Jurkat, Clone E6-1 (cell line): Measurements from ENCODE around the gene SNAP47.

Experiments
- DNase-seq: peaks from one replicate; pipeline ENCODE4 v3.0.0-alpha.2; 2011; ENCODE audit warnings: low read depth, low spot score
- H3K4me3 ChIP-seq: 2 replicates; pipeline ENCODE4 v1.5.1; 2011; ENCODE audit warnings: mild to moderate bottlenecking, low read length, control low read depth, moderate library complexity

Gene SNAP47

DNA sequence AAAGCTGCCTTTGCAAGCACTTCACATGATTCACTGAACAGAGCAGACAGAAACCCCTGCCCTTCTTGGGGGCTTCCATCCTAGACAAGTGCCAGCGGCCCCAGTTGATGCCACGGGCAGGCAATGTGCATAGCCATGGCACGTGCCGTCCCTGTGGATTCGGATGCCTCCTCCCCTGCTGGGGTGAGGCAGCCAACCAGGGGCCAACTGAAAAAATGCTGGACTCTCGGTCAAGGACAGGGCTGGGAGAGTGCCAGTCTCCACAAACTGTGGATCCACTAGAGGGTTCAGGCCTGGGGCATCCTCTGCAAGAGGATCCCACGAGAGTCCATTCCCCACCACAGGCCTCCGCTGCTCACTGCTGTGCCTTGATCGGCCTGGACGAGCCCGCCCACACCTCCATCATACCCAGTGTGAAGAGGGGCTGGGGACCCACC, 4.0 kb upstream of the SNAP47 start:
- H3K4me3 ChIP-seq, result no peak overlapping the region
- no peak for DNase-seq

DNA sequence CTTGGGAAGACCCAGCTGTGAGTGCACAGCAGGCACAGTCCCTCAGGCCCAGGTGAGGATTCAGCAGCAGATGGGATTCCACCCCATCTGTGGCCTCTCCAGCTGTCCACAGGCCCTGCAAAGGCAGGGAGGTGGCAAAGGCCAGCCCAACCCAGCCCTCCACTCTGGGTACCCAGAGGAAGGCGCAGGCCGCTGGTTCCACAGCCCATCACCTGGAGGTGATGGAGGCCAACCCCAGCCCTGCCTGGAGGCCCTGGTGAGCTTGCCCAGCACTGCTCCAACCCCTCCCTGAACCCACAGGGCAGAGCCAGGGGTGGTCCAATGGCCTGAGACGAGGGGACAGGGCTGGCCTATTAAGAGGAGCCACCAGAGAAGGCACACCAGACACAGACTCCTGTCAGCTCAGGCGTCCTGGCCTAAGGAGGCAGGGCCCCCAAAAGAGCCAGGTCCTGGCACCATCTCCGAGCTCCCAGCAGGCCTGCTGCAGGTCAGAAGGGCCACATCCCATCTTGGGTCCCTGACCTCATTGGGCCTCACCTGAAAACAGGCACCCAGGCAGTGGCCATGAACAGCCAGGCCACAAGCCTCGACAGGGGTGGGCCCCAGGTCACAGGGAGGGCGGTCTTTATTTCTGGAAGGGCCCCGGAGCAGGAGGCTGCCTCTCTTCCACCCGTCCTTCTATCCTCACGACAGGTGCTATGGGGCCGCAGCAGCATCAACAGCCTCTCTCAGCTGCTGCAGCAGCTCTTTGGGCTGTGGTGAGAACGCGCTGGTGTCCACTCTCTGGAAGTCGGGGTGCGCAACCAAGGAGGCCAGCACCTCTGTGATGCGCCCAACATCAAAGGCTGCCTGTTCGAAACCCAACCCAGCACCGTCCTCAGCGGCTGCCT, 3.3 kb upstream of the SNAP47 start:
- no peak for DNase-seq
- H3K4me3 ChIP-seq, result no peak overlapping the region

DNA sequence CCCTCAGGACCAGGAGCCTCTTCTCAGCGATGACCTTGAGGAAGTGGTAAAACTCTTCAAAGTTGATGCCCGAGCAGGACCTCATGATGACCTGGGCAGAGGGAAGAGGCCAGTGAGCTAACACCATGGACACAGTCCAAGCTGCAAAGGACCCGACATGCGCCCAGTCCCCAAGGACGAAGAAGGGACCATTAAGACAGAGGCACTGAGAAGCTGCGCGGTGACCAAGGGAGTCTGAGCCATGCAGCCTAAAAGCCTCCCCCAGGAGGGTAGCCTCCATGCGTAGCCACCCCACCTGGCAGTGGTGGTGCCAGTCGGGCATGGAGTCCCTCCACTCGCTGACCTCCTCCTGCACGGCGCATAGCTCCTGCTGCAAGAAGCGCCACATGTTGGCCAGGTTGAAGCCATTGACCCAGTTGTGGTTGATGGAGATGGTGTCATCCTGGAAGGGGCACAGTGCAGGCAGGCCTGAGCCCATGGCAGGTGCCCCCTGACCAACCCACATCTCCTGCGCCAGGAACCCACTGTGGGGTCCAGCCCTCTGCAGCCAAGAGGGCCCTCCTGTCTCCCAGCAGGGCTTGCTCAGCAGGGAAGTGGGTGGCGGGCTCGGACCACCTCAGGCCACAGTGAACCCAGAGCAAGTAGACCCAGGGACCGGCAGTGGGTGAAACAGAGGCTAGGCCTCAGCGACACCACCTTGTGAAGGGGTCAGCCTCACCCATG, 2.5 kb upstream of the SNAP47 start:
- no peak overlapping the region for H3K4me3 ChIP-seq
- no peak for DNase-seq

DNA sequence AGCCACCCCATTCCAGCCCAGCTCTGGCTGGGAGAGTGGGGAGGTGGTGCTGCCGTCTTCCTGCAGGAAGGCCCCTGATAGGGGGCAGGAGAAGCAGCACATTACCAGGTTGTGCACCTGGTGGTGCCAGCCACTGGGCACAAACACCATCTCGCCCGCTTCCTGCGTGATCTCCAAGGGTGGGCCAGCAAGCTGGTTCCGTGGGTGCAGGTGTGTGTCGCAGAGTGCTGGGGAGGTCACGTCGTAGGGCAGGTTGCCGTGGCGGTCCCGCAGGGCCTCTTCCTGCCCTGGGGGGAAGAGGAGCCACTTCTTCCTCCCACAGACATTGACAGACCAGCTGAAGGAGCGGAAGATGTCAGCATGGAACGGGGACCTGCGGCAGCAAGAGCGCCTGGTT, 1.9 kb upstream of the SNAP47 start:
- no peak for DNase-seq
- no peak overlapping the region; the same call in 1 of the 2 replicates for H3K4me3 ChIP-seq

DNA sequence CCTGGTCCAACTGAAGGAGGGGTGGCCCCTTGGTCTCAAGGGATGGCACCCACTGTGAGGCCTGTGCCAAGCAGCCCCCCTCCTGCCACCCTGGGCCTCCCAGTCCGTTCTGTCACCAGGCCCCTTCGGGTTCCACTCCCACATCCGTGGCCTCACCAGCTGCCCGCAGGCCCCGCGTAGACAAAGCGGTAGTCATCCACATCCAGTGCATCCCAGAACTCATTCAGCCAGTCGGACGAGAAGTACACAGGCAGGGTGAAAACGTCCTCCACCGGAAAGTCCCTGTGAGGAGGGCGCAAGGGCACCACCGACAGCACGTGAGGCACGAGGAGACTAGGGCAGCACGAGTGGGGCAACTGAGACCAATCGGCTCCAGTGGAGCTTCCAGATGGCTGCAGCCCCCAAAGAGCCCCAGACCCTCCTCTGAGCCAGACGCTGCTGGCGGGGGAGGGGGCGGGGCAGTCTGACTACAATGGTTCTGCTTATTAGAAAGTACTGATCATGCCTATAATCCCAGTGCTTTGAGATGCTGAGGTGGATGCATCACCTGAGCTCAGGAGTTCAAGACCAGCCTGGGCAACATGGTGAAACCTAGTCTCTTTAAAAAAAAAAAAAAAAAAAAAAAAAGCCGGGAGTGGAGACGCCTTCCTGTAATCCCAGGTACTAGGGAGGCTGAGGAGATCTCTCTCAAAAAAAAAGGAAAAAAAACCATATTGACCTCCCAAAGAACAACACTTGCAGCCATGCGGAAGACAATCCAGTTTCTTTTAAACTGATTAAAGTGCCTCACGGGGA, 1.3 kb upstream of the SNAP47 start:
- H3K4me3 ChIP-seq, result peak overlapping the region; percentile 77
- DNase-seq, result no peak

DNA sequence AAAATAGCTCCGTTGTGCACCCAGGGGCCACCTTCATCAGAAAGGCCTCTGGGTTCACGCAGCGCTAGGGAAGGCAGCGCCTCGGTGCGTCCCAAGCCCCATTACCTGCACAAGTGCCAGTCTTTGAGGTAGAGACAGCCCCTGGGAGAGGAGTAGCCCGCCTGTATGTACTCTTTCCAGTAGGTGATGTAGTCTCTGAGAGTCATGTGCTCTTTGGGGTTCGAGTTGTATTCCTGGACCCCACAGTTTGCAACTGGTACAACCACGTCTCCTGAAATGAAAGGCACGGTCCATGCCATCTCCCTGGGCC, 734 bp upstream of the SNAP47 start:
- no peak for DNase-seq
- peak overlapping the region; percentile 77 for H3K4me3 ChIP-seq

DNA sequence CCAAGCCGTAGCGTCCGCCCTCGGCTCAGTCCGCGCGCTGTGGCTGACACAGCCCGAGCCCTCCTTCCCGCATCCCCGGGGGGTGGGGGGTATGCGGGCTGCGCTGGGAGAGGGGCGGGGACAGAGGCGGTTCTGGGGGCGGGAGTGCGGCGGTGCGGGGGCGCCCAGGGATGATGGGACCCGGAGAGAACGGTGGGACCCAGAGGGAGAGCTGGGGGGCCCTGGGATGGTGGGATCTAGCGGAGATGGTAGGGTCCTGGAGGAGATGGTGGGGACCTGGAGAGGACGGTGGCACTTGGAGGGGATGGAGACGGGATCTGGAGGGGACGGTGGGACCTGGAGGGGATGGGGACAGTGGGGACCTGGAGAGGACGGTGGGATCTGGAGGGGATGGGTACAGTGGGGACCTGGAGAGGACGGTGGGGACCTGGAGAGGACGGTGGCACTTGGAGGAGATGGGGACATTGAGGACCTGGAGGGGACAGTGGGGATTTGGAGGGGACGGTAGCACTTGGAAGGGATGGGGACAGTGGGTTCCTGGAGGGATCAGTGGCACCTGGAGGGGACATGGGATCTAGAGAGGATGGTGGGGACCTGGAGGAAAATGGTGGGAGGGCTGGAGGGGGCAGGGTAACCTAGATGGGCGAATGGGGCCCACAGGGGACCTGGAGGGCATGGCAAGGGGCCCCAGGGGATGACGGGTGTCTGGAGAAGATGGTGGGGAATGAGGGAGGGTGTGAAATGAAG, 477 bp downstream of the SNAP47 start:
- H3K4me3 ChIP-seq, result peak overlapping the region; percentile 77
- no peak for DNase-seq

DNA sequence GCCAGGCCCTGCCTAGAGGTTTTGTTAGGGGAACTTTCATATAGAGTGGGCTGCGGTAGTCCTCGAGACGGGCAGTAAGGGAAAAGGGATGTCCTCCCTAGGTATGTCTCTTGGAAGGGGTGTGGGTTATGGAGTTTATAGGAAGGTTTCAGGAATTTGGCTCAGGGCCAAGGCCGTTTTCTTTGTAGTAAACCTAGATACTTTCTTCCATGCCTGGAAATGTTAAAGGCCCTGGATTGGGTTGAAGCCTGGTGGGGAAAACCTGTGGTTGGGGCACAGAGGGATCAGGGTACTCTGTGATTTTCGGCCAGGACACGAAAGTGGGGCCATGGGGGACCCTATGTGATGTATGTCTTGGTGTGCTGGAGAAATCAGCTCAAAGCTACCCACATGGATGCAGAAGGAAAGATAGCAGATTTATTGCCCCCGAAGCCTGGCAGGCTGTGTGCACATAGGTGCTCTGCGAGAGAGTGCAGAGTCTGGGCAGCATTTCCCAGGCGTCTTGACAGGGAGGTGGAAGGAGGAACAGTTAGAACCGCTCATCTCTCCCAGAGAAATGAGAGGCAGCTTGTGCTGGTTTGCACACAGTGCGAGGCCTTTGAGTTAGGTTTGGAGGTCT, 1.7 kb downstream of the SNAP47 start:
- no peak for DNase-seq
- H3K4me3 ChIP-seq, result no peak overlapping the region

DNA sequence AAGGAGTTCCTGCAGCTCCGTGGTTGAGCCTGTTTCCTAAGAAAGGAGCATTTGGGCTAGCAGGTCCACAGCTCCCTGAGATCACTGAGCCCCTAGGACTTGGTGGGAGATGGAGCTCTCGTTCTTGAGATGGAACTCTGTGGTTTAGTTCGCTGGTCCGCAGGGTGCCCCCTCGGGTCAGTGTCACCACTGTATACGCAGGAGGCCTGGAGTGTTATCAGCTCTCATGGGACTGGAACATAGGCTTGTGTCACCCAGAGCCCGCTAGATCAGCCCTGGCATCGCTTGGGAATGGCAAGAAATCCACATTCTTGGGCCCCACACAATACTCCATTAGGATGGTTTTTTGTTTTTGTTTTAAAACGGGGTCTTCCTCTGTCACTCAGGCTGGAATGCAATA, 3.6 kb downstream of the SNAP47 start:
- DNase-seq, result no peak
- H3K4me3 ChIP-seq, result no peak overlapping the region

DNA sequence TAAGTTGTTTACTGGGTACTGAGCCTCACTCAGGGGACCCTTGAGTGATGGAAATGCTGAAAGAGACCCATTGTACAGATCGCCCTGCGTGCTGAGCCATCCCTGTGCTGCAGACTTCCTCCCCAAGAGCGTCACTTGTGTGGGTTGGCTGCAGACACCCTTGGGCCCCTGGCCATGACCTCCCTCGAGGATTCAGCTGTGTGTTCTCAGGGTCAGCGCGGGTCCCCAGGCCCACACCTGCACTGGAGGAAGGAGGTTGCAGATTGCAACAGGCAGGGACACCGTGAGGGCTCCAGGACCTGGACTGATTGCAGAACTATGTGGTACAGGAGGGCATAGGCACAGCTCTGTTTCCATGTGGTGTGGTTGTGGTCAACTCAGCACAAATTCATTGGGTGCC, 4.4 kb downstream of the SNAP47 start:
- no peak for DNase-seq
- no peak overlapping the region for H3K4me3 ChIP-seq

DNA sequence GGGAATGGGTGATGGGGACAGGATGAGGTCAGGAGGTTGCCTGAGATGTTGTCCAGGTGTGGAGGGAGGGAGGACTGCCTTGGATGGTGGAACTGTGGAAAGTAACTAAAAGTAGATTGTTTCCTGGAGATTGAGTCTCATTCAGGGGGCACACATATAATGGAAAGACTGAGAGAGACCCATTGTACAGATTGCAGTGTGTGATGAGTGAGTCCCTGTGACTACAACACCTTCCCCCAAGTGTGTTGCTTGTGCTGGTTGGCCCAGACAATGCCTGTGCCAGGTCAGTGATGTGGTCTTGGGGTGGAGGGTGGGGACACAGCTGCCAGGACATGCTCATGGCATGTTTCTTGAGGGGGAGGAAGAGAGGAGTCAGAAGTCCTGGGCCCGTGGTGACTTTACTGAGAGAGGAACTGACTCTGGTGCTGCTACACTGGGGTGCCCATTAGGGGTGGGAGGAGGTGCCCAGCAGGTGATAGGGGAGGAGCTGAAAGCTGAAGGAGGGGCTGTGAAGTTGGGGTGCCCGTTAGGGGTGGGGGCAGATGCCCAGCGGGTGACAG, 5.2 kb downstream of the SNAP47 start:
- DNase-seq, result no peak
- no peak overlapping the region for H3K4me3 ChIP-seq

DNA sequence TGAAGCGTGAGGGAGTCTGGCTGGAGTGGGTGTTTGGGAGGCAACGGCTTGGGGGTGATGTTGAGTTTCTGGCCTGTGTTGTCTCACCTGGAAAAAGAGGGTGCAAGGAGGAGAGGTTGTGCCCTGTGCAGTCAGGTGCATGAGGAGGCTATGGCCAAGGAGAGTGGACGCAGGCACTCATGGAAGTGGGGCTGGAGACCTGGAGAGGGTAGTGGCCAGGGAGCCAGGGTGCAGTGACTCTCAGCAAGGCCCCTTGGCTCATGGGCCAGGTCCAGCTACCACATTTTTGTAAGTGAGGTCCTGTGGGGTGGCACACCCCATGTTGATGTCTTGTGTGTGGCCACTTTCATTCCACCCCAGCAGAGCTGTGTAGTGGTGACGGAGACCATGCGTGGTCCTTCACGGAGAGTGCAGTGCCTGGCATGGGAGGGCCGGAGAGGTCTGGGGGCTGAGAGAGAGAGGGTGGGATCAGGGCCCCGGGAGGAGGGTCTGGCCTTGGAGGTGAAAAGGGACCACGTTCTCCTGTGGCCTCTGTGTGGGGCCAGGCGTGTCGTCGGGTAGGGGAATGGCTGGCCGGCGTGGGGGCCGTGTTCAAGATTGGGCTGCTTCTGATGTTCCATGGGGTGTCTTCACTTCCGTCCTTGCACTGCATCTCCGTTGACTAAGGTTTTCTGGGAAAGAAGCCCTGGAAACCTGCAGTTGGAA, 6.1 kb downstream of the SNAP47 start:
- DNase-seq, result no peak
- H3K4me3 ChIP-seq, result no peak overlapping the region

DNA sequence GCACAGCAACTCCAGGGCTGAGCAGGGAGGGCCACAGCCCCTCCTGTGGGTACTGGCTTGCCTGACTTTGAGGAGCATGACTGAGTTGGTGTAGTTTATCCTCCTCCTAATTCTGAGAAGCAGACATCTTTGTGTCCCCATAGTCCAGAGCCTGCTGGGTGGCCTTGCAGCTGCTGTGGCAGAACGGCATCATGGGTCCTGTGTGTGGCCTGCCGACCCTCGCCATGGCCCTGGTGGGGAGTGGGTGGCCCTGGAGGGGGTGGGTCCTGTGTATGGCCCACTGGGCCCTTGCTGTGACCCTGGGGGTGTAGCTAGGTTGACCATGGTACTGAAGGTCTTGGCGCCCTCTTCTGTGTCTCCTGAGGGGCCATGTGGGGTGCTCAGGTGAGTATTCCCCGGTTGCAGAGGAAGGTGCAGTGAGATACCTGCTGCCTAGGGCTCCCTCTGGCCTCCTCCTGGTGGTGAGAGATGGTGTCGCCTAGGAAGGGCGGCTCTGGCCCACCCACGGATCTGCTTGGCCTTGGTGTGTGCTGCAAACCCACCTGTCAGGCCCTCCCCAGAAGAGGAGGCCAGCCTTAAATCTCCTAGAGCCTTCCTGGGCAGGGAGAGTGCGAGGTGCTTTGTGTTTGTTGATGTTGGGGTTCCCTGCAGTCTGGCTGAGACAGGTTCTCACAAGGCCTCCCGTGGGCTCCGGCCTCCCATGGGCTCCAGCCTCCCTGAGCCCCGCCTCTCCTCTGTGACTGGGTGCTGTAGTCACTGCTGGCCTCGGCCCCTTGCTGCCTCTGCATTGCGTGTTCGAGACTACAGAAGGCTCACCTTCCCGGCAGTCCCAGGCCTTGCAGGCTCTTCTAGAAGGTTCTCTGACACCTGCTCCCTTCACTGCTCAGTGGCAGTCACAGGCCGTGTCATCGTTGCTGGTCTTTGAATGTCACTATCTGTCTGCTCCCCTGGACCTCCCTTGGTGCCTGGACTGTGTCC, 7.8 kb downstream of the SNAP47 start:
- no peak for DNase-seq
- H3K4me3 ChIP-seq, result no peak overlapping the region

DNA sequence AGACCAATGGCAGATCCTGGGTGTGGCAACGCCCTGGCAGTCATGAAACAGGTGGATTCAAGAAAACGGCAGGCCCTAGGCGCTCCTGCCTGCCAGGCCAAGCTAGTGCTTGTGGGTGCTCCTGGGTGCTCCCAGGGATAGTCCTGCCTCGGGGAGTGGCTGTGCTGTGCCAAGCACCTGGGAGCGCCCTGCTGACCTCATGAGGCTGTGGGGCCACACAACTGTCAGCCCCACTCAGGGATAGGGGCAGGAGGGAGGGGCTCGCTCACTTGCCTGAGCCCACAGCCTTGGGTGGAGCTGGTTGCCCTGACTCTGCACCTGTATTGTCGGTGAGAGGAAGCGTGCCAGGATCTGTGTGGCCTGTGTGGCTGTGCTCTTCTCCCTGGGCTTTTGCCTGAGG, 9.4 kb downstream of the SNAP47 start:
- no peak overlapping the region for H3K4me3 ChIP-seq
- no peak for DNase-seq

DNA sequence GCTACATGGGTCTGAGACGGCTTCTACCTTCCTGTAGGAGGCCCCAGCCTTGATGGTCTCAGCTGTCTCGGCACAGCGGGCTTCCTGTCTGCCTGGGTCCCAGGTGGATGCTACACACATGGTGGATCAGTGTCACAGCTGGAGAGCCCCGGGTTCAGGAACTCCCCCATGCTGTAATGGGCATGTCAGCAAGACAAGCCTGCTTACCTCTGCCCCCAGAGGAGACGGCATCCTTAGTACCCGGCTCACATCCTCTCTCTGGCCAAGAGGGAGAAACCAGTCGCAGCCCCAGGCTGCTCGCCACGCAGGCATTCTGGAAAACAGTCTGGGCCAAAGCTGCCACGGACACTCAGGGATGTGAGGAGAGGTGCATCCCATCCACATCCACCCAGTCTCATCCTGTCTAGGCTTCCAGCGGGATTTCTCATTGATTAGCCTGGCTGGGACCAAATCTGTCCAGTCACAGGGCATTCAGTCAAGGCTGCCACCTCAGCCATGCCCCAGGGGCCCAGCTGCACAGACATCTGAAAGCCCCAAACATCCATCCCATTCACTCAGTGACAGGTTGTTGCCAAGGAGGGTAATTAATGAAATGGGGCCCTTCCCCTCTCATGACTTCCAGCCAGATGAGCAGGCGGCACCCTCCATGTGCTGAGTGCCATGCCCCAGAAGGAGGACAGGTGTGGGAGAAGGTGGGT, 10.5 kb downstream of the SNAP47 start:
- DNase-seq, result no peak
- no peak overlapping the region for H3K4me3 ChIP-seq

DNA sequence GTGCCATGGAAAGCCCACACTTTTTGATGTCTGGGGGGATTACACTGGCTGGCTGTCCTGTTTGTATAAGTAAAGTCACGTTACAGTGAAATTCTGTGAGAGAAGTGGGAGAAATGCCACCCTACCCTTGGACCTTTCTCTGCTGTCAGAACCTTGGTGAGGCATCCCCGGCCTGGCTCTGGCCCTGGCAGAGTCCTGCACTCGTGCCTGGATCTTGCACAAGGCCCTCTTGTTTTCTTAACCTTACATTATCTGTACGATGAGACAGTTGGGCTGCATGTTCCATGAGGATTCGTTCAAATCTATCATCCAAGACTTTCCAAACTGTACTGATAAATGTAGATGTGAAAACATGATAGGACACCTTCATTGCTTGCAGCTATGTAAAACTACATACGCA, 11.4 kb downstream of the SNAP47 start:
- no peak overlapping the region for H3K4me3 ChIP-seq
- no peak for DNase-seq
